NB4 (cell line): Measurements from ENCODE around the gene RAB43.

Source experiments
- MAX ChIP-seq: IDR thresholded peaks from 2 replicates; pipeline ENCODE4 v1.6.1; 2011; ENCODE audit warnings: low read depth, low read length
- TF ChIP-seq, protein P1 (sequence below): IDR thresholded peaks from one replicate; pipeline ENCODE4 v1.5.1; 2012; ENCODE audit warnings: low read depth, low read length

DNA sequence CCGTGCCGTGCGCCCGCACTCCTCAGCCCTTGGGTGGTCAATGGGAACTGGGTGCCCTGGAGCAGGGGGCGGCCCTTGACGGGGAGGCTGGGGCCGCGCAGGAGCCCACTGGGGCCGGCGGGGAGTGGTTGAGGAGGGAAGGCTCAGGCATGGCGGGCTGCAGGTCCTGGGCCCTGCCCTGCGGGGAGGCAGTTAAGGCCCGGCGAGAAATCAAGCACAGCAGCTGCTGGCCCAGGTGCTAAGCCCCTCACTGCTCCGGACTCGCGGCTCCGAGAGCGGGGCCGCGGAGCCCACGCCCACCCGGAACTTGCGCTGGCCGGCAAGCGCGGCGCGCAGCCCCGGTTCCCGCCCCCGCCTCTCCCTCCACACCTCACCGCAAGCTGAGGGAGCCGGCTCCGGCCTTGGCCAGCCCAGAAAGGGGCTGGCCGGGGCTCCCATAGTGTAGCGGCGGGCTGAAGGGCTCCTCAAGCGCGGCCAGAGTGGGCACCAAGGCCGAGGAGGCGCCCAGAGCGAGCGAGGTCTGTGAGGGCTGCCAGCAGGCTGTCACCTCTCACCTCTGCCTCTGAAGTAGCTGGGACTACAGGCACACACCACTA lies 53.2 kb downstream of the RAB43 start:
- TF ChIP-seq MAX: no peak
- TF ChIP-seq, protein P1, sequence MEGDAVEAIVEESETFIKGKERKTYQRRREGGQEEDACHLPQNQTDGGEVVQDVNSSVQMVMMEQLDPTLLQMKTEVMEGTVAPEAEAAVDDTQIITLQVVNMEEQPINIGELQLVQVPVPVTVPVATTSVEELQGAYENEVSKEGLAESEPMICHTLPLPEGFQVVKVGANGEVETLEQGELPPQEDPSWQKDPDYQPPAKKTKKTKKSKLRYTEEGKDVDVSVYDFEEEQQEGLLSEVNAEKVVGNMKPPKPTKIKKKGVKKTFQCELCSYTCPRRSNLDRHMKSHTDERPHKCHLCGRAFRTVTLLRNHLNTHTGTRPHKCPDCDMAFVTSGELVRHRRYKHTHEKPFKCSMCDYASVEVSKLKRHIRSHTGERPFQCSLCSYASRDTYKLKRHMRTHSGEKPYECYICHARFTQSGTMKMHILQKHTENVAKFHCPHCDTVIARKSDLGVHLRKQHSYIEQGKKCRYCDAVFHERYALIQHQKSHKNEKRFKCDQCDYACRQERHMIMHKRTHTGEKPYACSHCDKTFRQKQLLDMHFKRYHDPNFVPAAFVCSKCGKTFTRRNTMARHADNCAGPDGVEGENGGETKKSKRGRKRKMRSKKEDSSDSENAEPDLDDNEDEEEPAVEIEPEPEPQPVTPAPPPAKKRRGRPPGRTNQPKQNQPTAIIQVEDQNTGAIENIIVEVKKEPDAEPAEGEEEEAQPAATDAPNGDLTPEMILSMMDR: no peak
